Rectal smooth muscle tissue (tissue), 1 donor: ENCODE measurements around the gene FSTL4.

Experiments
- H3K27ac ChIP-seq: one replicate; pipeline ENCODE4 v1.7.0; 2013; ENCODE audit warnings: low read depth, low read length, inconsistent platforms
- H3K27me3 ChIP-seq: one replicate; pipeline ENCODE4 v1.7.0; 2013; ENCODE audit warnings: low read length; ENCODE audit not compliant: control insufficient read depth, insufficient read depth
- H3K36me3 ChIP-seq: one replicate; pipeline ENCODE4 v1.7.0; 2013; ENCODE audit warnings: low read length; ENCODE audit not compliant: control insufficient read depth, insufficient read depth
- H3K4me1 ChIP-seq: one replicate; pipeline ENCODE4 v1.7.0; 2013; ENCODE audit warnings: low read length; ENCODE audit not compliant: control insufficient read depth, insufficient read depth
- H3K4me3 ChIP-seq: one replicate; pipeline ENCODE4 v1.7.0; 2013; ENCODE audit warnings: low read length
- H3K9ac ChIP-seq: one replicate; pipeline ENCODE4 v1.7.0; 2013; ENCODE audit warnings: low read length

The FSTL4 gene

GRCh38 chr5:133605323-133605722 is 7.0 kb downstream of the FSTL4 start:
- Histone ChIP-seq H3K9ac (no peak overlapping the region), H3K4me3 (no peak overlapping the region), H3K27me3 (peaks cover 2% of the 10 kb centered on the region), H3K4me1 (no peaks in the 10 kb centered on the region), H3K27ac (no peak overlapping the region), H3K36me3 (no peaks in the 10 kb centered on the region)

GRCh38 chr5:133603711-133604110 is 8.6 kb downstream of the FSTL4 start:
- no peaks in the 10 kb centered on the region for H3K4me1 ChIP-seq
- H3K9ac ChIP-seq, result no peak overlapping the region
- no peak overlapping the region for H3K27ac ChIP-seq
- H3K27me3 ChIP-seq, result peaks cover 2% of the 10 kb centered on the region
- H3K36me3 ChIP-seq, result no peaks in the 10 kb centered on the region
- H3K4me3 ChIP-seq, result no peak overlapping the region

- Histone ChIP-seq H3K9ac (no peak overlapping the region), H3K36me3 (no peaks in the 10 kb centered on the region), H3K27ac (no peak overlapping the region), H3K4me1 (no peaks in the 10 kb centered on the region), H3K4me3 (no peak overlapping the region), H3K27me3 (no peaks in the 10 kb centered on the region)
Observed at GRCh38 chr5:133602835-133603380, 9.4 kb downstream of the FSTL4 start.

- Histone ChIP-seq H3K27ac (no peak overlapping the region), H3K9ac (no peak overlapping the region), H3K4me1 (no peaks in the 10 kb centered on the region), H3K27me3 (no peaks in the 10 kb centered on the region), H3K36me3 (no peaks in the 10 kb centered on the region), H3K4me3 (no peak overlapping the region)
Observed at GRCh38 chr5:133599600-133599999, 12.7 kb downstream of the FSTL4 start.

DNA sequence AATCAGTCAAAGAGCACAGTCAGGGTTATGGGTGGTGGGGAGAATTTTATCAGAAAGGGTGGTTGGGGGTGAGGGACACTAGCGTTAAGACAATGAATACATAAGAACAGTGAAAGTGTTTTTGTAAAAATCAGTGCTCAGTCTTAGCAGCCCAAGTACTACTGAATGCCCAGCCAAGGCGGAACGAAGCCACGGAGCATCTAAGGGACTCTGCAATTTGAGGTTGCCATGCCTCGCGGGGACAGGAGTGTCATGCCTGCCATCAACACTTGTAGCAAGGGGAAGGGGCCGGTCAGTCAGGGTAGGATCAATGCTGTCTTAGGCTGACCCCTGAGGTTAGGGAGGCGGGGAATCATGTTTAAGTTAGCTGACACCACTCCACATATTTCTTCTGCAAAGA is 13.3 kb downstream of the FSTL4 start:
- Histone ChIP-seq H3K4me1 (no peaks in the 10 kb centered on the region), H3K27me3 (no peaks in the 10 kb centered on the region), H3K36me3 (no peaks in the 10 kb centered on the region), H3K27ac (no peak overlapping the region), H3K4me3 (no peak overlapping the region), H3K9ac (no peak overlapping the region)

DNA sequence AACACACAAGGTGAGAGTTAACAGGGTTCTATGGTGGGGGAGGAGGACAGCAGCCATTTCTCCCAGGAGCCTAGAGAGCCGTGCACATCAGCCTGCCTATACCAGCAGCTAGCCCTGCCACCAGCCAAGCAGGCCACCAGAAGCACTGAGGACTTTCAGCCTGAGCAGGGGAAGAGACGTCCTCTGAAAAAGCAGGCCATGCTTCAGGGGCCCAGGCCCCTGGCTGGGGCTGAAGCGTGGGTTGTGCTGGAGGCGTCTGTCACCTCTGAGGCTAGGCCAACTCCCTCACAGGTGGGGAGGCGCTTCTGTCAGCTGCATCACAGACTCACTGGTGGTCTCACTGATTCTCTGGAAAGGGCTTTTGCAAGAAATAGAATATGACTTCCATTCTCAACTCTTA is 16.3 kb downstream of the FSTL4 start:
- Histone ChIP-seq H3K27me3 (no peaks in the 10 kb centered on the region), H3K4me1 (no peaks in the 10 kb centered on the region), H3K27ac (no peak overlapping the region), H3K4me3 (no peak overlapping the region), H3K36me3 (no peaks in the 10 kb centered on the region), H3K9ac (no peak overlapping the region)

DNA sequence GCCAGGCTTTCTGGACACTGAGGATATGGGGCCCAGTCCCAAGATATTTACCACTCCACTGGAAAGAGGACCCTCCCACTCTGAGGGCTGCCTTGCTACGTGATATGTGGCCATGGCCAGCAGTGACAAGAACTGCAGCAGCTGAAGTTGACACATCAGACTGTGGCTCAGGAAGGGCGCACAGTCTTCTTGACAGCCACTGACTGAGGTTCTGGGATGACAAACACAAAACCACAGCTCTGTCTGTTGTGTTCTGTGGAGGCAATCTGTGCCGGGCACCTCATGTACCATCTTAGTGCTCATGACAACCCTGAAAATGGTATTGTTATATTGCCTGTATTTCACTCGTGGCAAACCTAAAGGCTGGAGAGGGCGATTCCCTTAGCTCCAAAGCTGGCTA is 16.9 kb downstream of the FSTL4 start:
- Histone ChIP-seq H3K27ac (no peak overlapping the region), H3K9ac (no peak overlapping the region), H3K36me3 (no peaks in the 10 kb centered on the region), H3K4me1 (no peaks in the 10 kb centered on the region), H3K4me3 (no peak overlapping the region), H3K27me3 (no peaks in the 10 kb centered on the region)

DNA sequence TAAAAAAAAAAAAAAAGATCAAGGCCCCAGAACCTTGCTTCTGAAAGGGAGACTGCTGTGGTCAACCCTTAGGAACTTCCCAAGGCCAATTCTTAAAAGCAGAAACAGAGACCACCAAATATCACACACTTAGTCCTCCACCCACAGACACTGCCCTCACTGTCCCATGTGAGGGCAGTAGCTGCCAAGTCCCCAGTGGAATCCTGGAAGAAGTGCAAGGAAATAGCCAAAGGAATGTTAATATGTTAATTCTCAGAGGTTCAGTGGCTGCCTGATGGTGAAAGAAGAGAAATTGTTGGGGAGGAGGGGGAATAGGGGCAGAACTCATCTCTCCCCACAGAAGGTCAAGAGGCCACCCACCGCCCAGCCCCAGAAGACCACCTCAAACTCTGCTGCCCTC is 23.1 kb downstream of the FSTL4 start:
- no peaks in the 10 kb centered on the region for H3K4me1 ChIP-seq
- no peaks in the 10 kb centered on the region for H3K27me3 ChIP-seq
- no peak overlapping the region for H3K4me3 ChIP-seq
- H3K27ac ChIP-seq, result no peak overlapping the region
- H3K36me3 ChIP-seq, result no peaks in the 10 kb centered on the region
- no peak overlapping the region for H3K9ac ChIP-seq

- Histone ChIP-seq H3K4me1 (no peaks in the 10 kb centered on the region), H3K4me3 (no peak overlapping the region), H3K9ac (no peak overlapping the region), H3K27me3 (no peaks in the 10 kb centered on the region), H3K27ac (no peak overlapping the region), H3K36me3 (no peaks in the 10 kb centered on the region)
Observed at GRCh38 chr5:133582971-133583370, 29.4 kb downstream of the FSTL4 start.

GRCh38 chr5:133581918-133582317 is 30.4 kb downstream of the FSTL4 start:
- no peak overlapping the region for H3K4me3 ChIP-seq
- no peak overlapping the region for H3K27ac ChIP-seq

DNA sequence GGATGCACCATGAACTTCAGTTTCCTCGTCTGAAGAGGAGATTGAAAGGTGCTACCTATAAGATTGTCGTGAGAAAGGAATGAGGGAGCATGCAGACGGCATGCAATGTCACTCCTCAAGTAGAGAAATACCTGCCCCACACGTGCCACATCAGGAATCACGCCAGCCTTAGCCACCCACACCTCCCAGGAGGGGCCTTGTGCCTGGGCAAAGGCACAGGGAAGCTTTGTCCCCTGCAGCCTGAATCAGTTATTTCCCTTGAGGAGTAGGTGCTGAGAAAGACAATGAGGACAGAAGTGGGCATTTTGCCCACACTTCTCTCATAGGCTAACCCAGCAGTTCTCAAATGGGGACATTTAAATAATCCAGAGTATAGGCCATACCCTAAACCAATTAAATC is 31.0 kb downstream of the FSTL4 start:
- no peaks in the 10 kb centered on the region for H3K27me3 ChIP-seq
- no peak overlapping the region for H3K27ac ChIP-seq
- no peak overlapping the region for H3K9ac ChIP-seq
- H3K4me3 ChIP-seq, result no peak overlapping the region
- H3K36me3 ChIP-seq, result no peaks in the 10 kb centered on the region
- H3K4me1 ChIP-seq, result no peaks in the 10 kb centered on the region

More at GRCh38 chr5:133581918-133582317, 30.4 kb downstream of the FSTL4 start:
- no peaks in the 10 kb centered on the region for H3K27me3 ChIP-seq
- no peaks in the 10 kb centered on the region for H3K36me3 ChIP-seq
- H3K9ac ChIP-seq, result no peak overlapping the region
- no peaks in the 10 kb centered on the region for H3K4me1 ChIP-seq

DNA sequence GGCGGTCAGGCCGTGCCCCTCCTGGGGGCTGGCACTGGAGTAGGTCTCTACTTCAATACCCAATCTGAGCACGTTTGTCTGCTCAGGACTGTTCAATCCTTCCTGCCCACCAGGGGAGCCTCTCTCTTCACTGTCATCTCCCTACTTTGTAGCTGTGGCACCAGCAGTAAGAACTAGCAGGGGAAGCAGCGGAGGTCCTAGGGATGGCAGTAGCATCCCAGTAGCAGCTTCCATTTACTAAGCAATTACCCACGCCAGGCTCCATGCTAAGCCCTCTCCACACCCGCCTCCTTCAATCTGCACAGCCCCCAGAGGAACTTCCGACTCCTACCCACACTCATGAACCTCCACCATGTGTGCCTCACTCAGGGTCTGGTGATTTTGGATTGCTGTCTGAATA is 31.7 kb downstream of the FSTL4 start:
- no peak overlapping the region for H3K4me3 ChIP-seq
- no peak overlapping the region for H3K9ac ChIP-seq
- no peak overlapping the region for H3K27ac ChIP-seq
- no peaks in the 10 kb centered on the region for H3K36me3 ChIP-seq
- no peaks in the 10 kb centered on the region for H3K4me1 ChIP-seq
- H3K27me3 ChIP-seq, result no peaks in the 10 kb centered on the region

DNA sequence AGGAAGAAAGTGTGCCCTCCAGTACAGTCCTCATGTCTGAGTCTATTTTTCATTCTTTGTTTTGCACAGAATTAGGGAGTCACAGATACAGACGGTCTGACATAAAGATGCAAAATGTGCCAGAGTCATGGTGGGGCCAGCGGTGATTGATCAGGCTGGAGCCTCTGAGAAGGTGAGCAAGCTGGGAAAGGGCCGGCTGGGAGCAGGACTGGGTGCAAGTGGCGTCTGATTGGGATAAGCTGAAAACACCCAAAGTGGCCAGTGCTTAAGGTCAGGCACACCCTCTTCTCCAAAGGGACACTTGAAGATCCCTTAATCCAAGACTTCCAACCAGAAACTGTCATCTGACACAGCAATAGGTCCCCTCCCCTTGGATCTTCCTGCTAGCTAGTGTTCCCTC is 32.6 kb downstream of the FSTL4 start:
- Histone ChIP-seq H3K36me3 (no peaks in the 10 kb centered on the region), H3K9ac (no peak overlapping the region), H3K4me1 (no peaks in the 10 kb centered on the region), H3K27me3 (no peaks in the 10 kb centered on the region), H3K27ac (no peak overlapping the region), H3K4me3 (no peak overlapping the region)
